MV-4-11 (cell line): ENCODE measurements around the gene UBE2S.
"Not testable (repeated sequence)": the region's sequence is repeated elsewhere in the genome, so short reads cannot be mapped to it uniquely, and the experiment has no call there.

Source experiments
- DNase-seq: peaks from one replicate; lab custom pipeline; 2025; lab: John Stamatoyannopoulos, UW

Gene UBE2S

DNA sequence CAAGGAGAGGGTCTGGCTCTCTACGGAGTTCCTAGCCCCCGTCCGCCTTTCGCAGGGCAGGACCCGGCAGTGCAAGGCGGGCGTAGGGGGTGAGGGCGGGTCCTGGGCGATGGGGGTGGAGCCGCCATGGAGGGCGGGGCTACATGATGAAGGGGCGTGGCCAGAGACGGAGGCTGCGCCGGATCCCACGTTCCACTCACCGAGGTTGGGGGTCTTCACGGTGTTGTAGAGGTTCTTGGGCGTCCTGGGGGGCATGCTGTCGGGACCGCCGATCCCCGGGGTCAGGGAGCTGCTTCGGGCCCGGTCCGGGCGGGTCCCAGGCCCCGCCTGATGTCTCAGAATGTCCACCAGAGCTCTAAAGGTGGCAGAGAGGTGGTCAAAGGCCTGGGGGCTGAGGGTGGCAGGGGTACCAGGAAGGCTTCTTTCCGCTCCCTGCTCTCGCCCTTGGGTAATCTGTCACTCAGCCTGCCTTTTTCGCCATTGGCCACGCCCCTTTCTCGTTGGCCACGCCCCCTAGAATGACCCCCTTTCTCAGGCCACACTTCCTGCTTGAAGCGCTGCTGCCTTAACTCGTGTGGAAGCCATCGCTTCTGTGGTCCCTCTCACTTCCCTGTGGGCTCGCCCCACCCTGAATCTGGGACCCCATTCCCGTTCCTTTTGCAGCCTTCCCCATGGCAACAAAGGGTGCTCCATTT is 33.0 kb upstream of the UBE2S start:
- peak; percentile 94 for DNase-seq

DNA sequence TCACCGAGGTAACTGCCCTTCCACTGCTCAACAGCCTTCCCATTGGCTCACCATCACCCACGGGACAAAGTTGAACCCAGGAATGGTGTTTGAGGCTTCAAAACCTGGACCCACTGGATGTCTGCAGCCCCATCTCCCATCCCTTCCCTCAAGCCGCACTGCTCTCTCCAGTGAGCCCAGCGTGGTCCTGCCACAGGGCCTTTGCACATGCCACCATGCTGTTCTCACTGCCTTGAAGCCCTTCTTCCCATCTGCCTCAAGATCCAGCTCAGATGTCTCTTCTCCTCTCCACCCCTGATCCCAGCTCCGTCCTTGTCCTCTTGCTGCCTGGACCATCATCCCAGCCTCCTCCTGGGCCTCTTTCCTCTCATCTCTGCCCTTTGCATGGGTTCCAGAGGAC is 31.5 kb upstream of the UBE2S start:
- DNase-seq, result no peak

DNA sequence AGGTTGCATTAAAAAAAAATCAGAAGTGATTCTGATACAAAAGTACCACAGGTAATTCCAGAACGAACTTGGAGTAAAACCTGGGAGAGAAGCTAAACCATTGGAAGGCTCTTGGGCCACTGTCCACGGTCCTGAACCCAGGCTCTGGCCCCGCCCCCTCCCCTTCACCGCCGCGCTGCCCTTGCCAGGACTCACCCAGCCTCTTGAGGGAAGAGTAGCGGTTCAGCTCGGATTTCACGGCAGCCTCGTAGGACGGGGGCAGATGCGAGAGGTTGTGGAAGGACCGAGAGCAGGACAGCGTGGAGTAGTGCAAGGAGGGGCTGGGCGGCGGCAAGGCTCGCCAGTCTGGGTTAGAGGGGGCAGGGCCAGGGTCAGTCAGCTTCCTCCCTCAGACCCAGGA is 29.8 kb upstream of the UBE2S start:
- peak; percentile 35 for DNase-seq

DNA sequence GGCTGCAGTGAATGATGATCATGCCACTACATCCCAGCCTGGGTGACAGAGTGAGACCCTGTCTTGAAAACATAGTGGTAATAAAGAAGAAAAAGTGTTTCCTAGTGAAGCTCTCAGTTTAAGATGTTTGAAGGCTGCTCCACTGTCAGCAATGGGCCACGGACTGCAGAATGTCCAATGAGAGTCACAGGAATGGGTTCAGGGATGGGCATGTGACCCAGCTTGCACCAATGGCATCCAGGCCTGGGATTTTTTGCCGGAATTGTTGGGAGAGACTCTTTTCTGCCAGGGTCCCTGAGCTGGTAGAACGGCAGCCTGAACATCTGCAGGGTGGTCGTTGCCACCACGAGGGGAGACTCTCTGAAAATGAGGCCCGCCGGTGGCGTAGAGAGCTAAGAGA is 29.3 kb upstream of the UBE2S start:
- DNase-seq, result no peak

DNA sequence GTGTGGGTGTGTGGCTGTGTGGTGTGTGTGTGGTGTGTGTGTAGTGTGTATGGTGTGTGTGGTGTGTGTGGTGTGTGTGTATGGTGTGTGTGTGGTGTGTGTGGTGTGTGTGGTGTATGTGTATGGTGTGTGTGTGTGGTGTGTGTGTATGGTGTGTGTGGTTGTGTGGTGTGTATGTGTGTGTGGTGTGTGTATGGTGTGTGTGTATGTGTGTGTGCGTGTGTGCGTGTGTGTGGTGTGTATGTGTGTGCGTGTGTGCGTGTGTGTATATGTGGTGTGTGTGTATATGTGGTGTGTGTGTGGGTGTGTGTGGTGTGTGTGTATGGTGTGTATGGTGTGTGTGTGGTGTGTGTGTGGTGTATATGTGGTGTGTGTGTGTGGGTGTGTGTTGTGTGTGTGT is 27.4 kb upstream of the UBE2S start:
- DNase-seq, result no peak

DNA sequence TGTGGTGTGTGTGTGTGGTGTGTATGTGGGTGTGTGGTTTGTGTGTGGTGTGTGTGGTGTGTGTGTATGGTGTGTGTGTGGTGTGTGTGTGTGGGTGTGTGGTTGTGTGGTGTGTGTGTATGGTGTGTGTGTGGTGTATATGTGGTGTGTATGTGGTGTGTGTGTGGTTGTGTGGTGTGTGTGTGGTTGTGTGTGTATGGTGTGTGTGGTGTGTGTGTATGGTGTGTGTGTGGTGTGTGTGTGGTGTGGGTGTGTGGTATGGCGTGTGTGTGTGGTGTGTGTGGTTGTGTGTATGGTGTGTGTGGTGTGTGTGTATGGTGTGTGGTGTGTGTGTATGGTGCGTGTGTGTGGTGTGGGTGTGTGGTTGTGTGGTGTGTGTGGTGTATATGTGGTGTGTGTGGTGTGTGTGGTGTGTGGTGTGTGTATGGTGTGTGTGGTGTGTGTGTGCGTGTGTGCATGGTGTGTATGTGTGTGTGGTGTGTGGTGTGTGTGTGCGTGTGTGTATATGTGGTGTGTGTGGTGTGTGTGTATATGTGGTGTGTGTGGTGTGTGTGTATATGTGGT is 26.9 kb upstream of the UBE2S start:
- DNase-seq, result no peak

DNA sequence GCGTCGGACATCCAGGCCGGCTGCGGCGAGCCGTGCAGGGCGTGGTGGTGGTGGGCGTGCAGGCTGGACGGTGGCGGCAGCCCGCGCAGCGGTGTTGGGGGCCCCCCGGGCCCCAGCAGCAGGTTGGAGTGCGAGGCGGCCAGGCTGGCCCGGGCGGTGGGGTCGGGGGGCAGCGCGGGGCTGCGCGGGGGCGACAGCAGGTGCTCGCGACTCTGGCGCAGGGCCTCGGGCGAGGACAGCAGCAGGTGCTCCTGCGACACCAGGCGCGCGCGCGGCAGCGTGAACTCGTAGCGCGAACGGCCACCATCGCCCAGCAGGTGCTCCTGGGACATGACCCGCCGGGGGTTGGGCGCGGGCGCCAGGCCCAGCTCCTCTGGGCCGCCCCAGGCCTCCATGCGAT is 25.7 kb upstream of the UBE2S start:
- DNase-seq, result no peak

DNA sequence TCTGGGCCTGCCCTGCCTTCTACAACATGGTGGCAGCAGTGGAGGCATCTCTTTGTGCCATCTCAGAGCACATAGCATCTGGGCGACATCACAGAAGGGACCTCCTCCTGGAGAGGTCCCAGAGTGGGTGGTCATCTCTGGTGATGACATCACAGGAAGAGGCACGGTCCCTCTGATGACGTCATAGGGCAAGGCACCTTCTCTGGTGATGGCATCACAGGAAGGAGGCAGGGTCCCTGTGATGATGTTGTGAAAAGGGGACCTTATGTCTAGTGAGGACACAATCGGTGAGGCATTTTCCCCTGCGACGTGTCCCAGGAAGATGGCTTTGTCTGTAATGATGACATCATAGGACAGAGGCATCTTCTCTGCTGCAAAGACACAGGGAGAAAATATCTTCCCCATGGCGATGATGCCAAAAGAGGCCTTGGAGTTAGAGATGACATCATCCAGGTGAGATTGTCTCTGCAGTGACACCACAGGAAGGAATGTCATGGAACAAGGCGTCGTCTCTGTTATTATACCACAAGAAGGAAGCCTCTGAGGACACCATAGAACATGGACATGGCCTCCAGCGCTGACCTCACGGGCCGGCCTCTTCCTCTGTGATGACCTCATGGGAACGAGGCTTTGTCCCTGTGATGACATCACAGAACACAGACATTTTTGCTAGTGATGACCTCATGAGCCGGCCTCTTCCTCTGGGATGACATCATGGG is 24.8 kb upstream of the UBE2S start:
- DNase-seq, result no peak

DNA sequence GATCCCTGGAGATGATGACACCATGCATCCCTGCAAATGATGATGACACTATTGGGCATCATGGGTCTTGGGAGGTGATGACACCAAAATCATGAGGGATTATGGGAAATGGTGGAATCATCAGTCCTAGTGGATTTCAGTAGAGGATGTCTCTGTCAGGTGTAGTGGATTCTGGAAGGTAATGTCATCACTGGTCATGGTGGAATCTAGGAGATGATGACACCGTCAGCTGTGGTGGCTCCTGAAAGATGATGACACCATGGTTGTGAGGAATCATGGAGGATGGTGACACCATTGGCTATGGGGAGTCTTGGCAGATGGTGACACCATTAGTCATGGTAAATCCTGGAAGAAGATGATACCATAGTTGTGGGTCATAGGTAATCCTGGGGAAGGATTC is 23.6 kb upstream of the UBE2S start:
- no peak for DNase-seq

DNA sequence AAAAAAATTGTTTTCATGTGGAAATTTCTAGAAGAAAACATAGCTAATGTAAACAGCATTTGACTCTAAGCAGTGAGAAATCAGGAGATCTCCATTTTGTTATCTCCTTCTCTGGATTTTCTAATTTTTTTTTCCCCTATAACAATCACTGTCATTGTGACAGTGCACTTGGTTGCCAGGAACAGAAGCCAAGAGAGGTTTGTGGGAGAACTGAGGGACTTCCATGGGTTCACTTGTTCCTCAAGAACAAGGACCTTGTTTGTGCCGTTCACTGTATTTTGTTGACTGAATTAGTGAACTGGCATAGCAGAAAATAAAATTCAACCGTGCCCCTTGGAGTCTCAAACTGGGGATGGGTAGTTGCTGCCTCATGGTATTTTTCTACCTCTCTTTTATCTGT is 18.5 kb upstream of the UBE2S start:
- no peak for DNase-seq

DNA sequence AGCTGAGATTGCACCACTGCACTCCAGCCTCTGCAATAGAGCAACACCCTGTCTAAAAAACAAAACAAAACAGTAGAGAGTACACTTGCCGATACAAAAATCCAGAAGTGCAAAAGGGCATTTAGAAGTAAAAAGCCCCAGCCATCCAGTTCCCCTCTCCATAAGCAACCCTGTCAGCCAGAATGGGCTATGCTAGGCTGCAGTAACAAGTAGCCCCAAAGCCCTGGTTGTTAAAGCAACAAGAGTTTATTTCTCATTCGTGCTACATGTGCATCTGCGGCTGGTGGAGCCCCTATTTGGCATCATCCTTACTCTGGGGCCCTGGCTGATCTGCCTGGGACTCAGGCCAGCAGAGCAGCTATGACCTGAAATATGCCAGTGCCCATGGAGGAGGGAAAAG is 16.9 kb upstream of the UBE2S start:
- DNase-seq, result no peak

DNA sequence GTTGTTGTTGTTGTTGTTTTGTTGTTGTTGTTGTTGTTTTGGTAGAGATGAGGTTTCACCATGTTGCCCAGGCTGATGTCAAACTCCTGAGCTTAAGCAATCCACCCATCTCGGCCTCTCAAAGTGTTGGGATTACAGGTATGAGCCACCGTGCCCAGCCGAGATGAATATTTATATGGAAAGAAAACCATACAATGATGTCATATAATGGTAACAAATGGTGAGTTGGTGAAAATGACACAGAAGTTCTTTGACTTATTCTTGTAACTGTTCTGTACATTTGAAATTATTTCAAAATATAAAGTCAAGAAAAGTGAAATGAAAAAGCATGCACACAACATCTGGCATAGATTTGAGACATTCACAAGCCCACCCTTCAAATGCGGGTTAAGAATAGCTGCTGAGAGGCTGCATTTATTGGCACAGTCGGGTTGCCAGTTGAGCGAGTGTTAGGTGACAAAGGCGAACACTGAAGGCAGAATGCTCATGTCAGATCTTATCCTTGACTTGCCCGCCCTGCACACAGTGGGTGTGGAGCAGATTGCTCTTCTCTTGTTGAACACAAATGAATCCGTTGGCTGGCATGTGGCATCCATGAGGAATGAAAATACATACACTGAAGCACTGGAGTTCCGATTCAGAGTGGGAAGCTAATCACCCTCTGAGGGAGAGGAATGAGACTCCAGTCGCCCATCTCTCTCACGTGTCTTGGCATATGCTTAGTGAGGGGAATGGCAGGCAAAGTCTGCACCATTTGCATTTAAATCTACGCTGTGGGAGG is 15.8 kb upstream of the UBE2S start:
- no peak for DNase-seq

DNA sequence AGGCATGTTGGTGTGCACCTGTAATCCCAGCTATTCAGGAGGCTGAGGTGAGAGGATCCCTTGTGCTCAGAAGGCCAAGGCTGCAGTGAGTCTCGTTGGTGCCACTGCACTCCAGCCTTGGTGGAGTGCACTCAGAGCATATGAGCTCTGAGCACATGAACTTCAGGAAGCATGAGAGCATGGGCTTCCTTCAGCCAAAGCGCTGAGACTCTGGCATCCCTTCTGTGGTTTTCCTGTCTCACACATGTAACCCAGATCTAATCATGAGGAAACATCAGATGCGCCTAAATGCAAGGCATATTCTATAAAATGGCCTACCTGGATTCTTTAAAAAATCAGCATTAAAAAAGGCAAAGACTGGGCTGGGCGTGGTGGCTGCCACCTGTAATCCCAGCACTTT is 13.7 kb upstream of the UBE2S start:
- DNase-seq, result peak; percentile 61

DNA sequence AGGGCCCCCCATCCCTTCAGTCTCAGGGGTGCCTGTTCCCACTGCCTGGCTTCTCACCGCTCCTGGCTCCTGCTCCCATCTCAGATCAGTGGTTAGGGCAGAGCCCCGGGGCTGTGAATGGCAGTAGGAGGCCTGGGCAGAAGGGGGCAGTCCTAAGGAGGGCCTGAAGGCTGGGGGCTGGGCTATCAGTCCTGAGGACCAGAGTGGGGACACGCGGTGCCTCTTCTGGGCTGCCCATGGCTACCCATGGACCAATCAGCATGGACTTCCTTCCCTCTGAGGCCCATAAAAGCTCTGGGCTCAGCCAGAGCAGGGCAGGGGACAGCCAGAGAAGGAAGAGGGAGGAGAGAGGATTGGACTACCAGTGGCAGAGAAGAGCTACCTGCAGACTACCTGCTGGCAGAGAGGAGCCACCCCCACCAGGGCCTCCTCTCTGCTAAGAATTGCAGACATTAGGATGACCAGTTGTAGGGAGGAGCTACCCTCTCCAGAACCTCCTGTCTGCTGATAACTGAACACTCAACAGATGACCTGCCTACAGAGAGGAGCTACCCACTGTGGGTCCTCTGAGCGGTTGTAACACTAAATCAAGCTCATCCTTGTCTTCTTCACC is 12.1 kb upstream of the UBE2S start:
- DNase-seq, result no peak

DNA sequence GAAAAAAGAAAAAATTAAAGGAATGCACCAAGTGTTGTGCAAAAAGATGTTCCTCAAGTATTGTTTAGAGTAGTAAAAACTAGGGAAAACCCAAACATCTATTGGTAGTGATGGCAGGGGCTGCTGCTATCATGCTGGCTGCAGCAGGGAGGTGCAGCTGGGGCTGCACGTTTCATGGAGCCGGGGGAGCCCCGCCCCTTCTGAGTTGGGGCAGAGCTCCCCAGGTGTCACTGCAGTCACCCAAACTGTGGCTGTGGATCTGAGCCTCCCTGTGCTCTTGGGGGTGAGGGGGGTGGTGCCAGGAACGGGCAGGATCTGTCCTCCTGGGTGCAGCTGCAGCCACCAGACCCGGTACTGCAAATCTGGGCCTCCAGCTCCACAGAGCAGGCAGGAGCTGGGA is 11.5 kb upstream of the UBE2S start:
- DNase-seq, result no peak

DNA sequence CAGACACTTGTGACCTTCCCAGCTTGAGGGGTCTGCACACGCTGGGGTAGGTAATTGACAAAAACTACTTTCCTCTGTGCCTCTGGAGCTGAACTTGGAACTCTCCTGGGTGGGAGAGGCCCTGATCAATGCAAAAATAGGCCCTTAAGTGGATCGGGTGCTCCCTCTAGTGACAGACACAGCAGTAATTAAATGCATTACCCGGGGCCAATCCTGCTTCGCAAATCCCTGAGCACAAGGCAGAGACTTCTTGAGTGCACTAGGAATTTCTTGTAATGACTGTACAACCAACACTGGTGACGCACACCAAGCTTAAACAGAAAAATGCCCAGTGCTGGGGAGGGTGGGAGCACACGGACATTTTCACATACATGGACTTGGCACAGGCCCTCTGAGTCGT is 10.6 kb upstream of the UBE2S start:
- peak; percentile 72 for DNase-seq

DNA sequence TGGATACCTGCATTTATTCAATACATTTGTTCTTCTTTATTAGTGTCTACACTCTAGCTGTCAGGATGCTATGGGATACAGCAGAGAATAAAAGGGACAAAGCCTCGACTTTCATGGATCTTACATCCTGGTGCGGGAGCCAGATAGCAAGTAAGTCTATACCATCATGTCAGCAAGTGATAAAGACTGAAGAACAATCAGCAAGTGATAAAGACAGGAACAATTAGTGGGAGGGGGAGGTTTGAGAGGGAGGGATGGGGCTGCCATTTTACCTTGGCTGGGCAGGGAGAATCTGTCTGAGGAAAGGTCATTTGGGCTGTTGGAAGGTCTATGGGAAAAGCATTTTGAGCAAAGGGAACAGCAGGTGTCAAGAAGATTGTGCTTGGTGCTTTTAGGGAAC is 2.6 kb upstream of the UBE2S start:
- no peak for DNase-seq

DNA sequence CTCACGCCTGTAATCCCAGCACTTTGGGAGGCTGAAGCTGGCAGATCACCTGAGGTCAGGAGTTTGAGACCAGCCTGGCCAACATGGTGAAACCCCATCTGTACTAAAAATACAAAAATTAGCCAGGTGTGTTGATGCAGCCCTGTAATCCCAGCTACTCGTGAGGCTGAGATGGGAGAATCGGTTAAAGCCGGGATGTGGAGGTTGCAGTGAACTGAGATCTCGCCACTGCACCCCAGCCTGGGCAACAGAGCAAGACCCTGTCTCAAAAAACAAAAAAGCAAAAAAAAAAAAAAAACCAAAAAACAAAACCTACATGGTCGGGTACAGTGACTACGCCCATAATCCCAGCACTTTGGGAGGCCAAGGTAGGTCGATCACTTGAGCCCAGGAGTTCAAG is 1.6 kb upstream of the UBE2S start:
- DNase-seq, result not testable (repeated sequence)

DNA sequence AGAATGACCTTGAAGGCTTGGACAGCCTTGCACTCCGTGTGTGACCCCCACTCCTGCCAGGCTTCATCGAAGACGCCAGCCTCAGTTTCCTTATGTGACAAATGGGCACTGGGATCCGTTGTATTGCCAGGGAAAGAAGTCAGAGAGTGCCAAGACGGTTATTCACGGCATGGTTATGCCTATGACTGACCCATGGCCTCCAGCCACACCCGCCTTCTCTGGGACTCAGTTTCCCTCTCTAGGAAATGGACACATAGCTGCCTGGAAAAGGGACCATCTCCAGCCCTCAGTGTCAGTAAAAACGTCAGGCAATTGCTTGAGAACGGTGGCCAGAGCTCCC is 915 bp upstream of the UBE2S start:
- DNase-seq, result no peak

DNA sequence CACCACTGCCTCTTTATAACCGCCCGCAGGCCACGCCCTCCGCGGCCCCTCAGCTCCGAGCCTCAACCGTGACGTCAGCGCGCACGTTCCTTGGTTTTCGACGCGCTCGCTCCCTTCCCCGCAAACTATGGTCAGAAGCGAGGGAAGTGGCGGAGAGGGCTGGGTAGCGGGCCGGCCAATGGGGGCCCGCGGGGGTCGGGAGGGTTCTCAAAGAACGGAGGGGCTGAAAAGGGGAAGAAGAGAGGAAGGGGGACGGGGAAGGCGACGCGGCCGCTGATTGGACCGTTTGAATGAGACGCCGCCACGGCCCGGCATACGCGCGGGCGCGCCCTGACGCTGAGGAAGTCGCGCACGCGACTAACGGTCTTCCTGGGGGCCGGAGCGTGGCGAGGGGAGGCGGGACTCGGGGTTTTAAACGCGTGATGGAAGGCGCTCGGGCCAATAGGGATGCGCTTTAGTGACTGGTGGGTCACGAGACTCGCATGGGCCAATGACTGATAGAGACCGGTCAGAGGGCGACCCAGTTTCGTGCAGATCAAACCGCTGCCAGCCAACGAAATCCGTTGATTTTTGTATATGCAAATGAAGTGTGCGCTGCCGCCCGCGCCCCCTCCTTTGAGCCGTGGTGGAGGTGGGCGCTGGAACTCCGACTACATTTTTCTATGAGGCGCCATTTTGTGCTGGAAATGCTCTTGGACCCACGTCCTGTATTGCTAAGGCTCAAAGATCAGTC is 378 bp upstream of the UBE2S start:
- DNase-seq, result peak; percentile 100

DNA sequence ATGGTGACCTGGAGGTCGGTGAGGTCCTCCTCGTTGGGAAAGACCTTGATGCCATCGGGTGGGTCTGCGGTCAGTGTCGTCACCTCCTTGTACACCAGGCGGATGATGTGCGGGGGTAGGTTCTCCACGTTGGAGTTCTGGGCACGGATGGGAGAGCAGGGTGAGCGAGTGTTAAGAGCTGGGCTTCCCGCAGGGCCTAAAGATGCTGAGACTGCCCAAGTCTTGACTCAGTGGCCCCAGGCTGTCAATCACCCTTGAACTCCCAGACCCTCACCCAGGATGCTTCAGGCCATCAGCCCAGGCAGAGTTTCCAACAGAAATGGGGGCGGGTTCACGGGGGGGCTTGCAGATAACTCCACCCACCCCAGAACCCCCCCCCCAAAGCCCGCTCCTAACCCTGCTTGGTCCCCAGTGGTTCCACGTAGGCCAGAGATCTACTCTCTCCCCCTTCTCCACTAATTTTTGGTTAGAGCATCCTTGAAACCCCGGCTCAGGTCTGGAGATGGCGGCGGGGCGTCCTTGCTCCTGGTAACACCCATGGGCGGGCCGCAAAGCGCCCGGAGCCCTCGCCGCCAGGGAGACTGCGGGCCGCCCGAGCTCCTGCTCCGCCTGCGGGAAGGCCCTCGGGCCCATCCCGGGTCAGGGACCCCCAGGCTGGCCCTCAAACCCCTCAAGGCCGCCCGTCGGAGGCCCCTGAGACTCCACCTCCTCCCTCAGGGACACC is 600 bp downstream of the UBE2S start:
- DNase-seq, result peak; percentile 43
